Mucosa of stomach (tissue), 1 donor: ENCODE measurements around the gene KAZN.

ENCODE experiments used
- H3K27me3 ChIP-seq: one replicate; pipeline ENCODE4 v1.7.0; 2013; ENCODE audit warnings: mild to moderate bottlenecking, low read length; ENCODE audit not compliant: control insufficient read depth, insufficient read depth
- H3K36me3 ChIP-seq: one replicate; pipeline ENCODE4 v1.7.0; 2013; ENCODE audit warnings: low read length; ENCODE audit not compliant: control insufficient read depth, insufficient read depth
- H3K4me1 ChIP-seq: one replicate; pipeline ENCODE4 v1.7.0; 2013; ENCODE audit warnings: mild to moderate bottlenecking, low read length; ENCODE audit not compliant: control insufficient read depth, insufficient read depth
- H3K4me3 ChIP-seq: one replicate; pipeline ENCODE4 v1.7.0; 2013; ENCODE audit warnings: low read length
- H3K9ac ChIP-seq: one replicate; pipeline ENCODE4 v1.7.0; 2013; ENCODE audit warnings: mild to moderate bottlenecking, low read length, moderate library complexity
- H3K9me3 ChIP-seq: one replicate; pipeline ENCODE4 v1.7.0; 2013; ENCODE audit warnings: mild to moderate bottlenecking, low read length, moderate library complexity; ENCODE audit not compliant: control insufficient read depth
- donor health status: Pancreatic carcinoma.

The KAZN gene

GRCh38 chr1:15022048-15022447 lies 423.6 kb downstream of the KAZN start:
- Histone ChIP-seq H3K36me3 (no peaks in the 10 kb centered on the region), H3K27me3 (no peaks in the 10 kb centered on the region), H3K9ac (no peak overlapping the region), H3K4me3 (no peak overlapping the region), H3K4me1 (peaks cover 58% of the 10 kb centered on the region), H3K9me3 (no peaks in the 10 kb centered on the region)

- H3K9ac ChIP-seq = no peak overlapping the region
- no peak overlapping the region for H3K4me3 ChIP-seq
- H3K27me3 ChIP-seq = no peaks in the 10 kb centered on the region
- H3K9me3 ChIP-seq = no peaks in the 10 kb centered on the region
- no peaks in the 10 kb centered on the region for H3K36me3 ChIP-seq
- peaks cover 57% of the 10 kb centered on the region for H3K4me1 ChIP-seq
Observed at GRCh38 chr1:15023205-15023604, 424.7 kb downstream of the KAZN start.

GRCh38 chr1:15023976-15024375 lies 425.5 kb downstream of the KAZN start:
- Histone ChIP-seq H3K36me3 (no peaks in the 10 kb centered on the region), H3K9ac (no peak overlapping the region), H3K27me3 (no peaks in the 10 kb centered on the region), H3K4me3 (no peak overlapping the region), H3K9me3 (no peaks in the 10 kb centered on the region), H3K4me1 (peaks cover 55% of the 10 kb centered on the region)

- H3K4me1 ChIP-seq = peaks cover 49% of the 10 kb centered on the region
- no peaks in the 10 kb centered on the region for H3K9me3 ChIP-seq
- H3K9ac ChIP-seq = no peak overlapping the region
- no peaks in the 10 kb centered on the region for H3K36me3 ChIP-seq
- no peaks in the 10 kb centered on the region for H3K27me3 ChIP-seq
- H3K4me3 ChIP-seq = no peak overlapping the region
Observed at GRCh38 chr1:15026117-15026489, 427.6 kb downstream of the KAZN start.

- Histone ChIP-seq H3K9ac (no peak overlapping the region), H3K36me3 (no peaks in the 10 kb centered on the region), H3K4me1 (peaks cover 41% of the 10 kb centered on the region)
Observed at GRCh38 chr1:15027515-15027986, 429.1 kb downstream of the KAZN start.

GRCh38 chr1:15028102-15028501 lies 429.6 kb downstream of the KAZN start:
- Histone ChIP-seq H3K9ac (no peak overlapping the region), H3K9me3 (no peaks in the 10 kb centered on the region), H3K4me1 (peaks cover 36% of the 10 kb centered on the region), H3K27me3 (no peaks in the 10 kb centered on the region), H3K4me3 (no peak overlapping the region), H3K36me3 (no peaks in the 10 kb centered on the region)

More at GRCh38 chr1:15027515-15027986, 429.1 kb downstream of the KAZN start:
- Histone ChIP-seq H3K4me3 (no peak overlapping the region), H3K9me3 (no peaks in the 10 kb centered on the region), H3K27me3 (no peaks in the 10 kb centered on the region)

GRCh38 chr1:15028616-15029015 lies 430.1 kb downstream of the KAZN start:
- H3K36me3 ChIP-seq = no peaks in the 10 kb centered on the region
- H3K4me3 ChIP-seq = no peak overlapping the region
- H3K4me1 ChIP-seq = peaks cover 31% of the 10 kb centered on the region
- H3K9me3 ChIP-seq = no peaks in the 10 kb centered on the region
- H3K9ac ChIP-seq = no peak overlapping the region
- H3K27me3 ChIP-seq = no peaks in the 10 kb centered on the region

- Histone ChIP-seq H3K4me1 (peaks cover 28% of the 10 kb centered on the region), H3K9me3 (no peaks in the 10 kb centered on the region), H3K36me3 (no peaks in the 10 kb centered on the region), H3K4me3 (no peak overlapping the region), H3K27me3 (no peaks in the 10 kb centered on the region), H3K9ac (no peak overlapping the region)
Observed at GRCh38 chr1:15029036-15029435, 430.6 kb downstream of the KAZN start.

GRCh38 chr1:15029786-15030185 lies 431.3 kb downstream of the KAZN start:
- Histone ChIP-seq H3K4me1 (peaks cover 22% of the 10 kb centered on the region), H3K9me3 (no peaks in the 10 kb centered on the region), H3K27me3 (no peaks in the 10 kb centered on the region), H3K4me3 (no peak overlapping the region), H3K9ac (no peak overlapping the region), H3K36me3 (no peaks in the 10 kb centered on the region)

GRCh38 chr1:15031251-15031933 lies 432.9 kb downstream of the KAZN start:
- H3K9me3 ChIP-seq = no peaks in the 10 kb centered on the region

GRCh38 chr1:15033264-15033663 lies 434.8 kb downstream of the KAZN start:
- no peak overlapping the region for H3K4me3 ChIP-seq
- H3K9me3 ChIP-seq = no peaks in the 10 kb centered on the region
- H3K36me3 ChIP-seq = no peaks in the 10 kb centered on the region
- H3K9ac ChIP-seq = no peak overlapping the region
- no peaks in the 10 kb centered on the region for H3K4me1 ChIP-seq
- no peaks in the 10 kb centered on the region for H3K27me3 ChIP-seq

More at GRCh38 chr1:15031251-15031933, 432.9 kb downstream of the KAZN start:
- Histone ChIP-seq H3K9ac (no peak overlapping the region), H3K4me1 (peaks cover 9% of the 10 kb centered on the region), H3K4me3 (no peak overlapping the region), H3K27me3 (no peaks in the 10 kb centered on the region), H3K36me3 (no peaks in the 10 kb centered on the region)

GRCh38 chr1:15034656-15035055 lies 436.2 kb downstream of the KAZN start:
- H3K36me3 ChIP-seq = no peaks in the 10 kb centered on the region
- no peaks in the 10 kb centered on the region for H3K27me3 ChIP-seq
- no peak overlapping the region for H3K4me3 ChIP-seq
- H3K9me3 ChIP-seq = no peaks in the 10 kb centered on the region
- H3K9ac ChIP-seq = no peak overlapping the region
- no peaks in the 10 kb centered on the region for H3K4me1 ChIP-seq

GRCh38 chr1:15035236-15035635 lies 436.8 kb downstream of the KAZN start:
- no peak overlapping the region for H3K9ac ChIP-seq
- H3K9me3 ChIP-seq = no peaks in the 10 kb centered on the region
- H3K27me3 ChIP-seq = no peaks in the 10 kb centered on the region
- H3K4me1 ChIP-seq = no peaks in the 10 kb centered on the region
- H3K36me3 ChIP-seq = no peaks in the 10 kb centered on the region
- no peak overlapping the region for H3K4me3 ChIP-seq
